Muscle layer of colon (tissue), 2 donors: Measurements from ENCODE around the gene AK9.
"Not testable (repeated sequence)": the region's sequence is repeated elsewhere in the genome, so short reads cannot be mapped to it uniquely, and the experiment has no call there.

Experiments
- H3K27ac ChIP-seq: one replicate; pipeline ENCODE4 v1.7.0; 2013; ENCODE audit warnings: low read depth, mild to moderate bottlenecking, low read length, moderate library complexity
- H3K27me3 ChIP-seq, 2 donors: one replicate each; pipeline ENCODE4 v1.7.0; 2013; ENCODE audit warnings: low read length in 2 of 2, mild to moderate bottlenecking in 2 of 2; ENCODE audit not compliant: insufficient read depth in 2 of 2, control insufficient read depth in 1 of 2
- H3K36me3 ChIP-seq: one replicate; pipeline ENCODE4 v1.7.0; 2013; ENCODE audit warnings: mild to moderate bottlenecking, low read length; ENCODE audit not compliant: insufficient read depth
- H3K4me1 ChIP-seq: one replicate; pipeline ENCODE4 v1.7.0; 2013; ENCODE audit warnings: mild to moderate bottlenecking, low read length; ENCODE audit not compliant: insufficient read depth
- H3K4me3 ChIP-seq, 2 donors: one replicate each; pipeline ENCODE4 v1.7.0; 2013; ENCODE audit warnings: low read length in 2 of 2, low read depth in 1 of 2, mild to moderate bottlenecking in 1 of 2, moderate library complexity in 1 of 2
- H3K9ac ChIP-seq: one replicate; pipeline ENCODE4 v1.7.0; 2013; ENCODE audit warnings: low read length
- H3K9me3 ChIP-seq: one replicate; pipeline ENCODE4 v1.7.0; 2013; ENCODE audit warnings: mild to moderate bottlenecking, low read length
- donor health status: abdominal sarcoma.
- donor health status: Adenocarcinoma of cecum.

AK9 gene

DNA sequence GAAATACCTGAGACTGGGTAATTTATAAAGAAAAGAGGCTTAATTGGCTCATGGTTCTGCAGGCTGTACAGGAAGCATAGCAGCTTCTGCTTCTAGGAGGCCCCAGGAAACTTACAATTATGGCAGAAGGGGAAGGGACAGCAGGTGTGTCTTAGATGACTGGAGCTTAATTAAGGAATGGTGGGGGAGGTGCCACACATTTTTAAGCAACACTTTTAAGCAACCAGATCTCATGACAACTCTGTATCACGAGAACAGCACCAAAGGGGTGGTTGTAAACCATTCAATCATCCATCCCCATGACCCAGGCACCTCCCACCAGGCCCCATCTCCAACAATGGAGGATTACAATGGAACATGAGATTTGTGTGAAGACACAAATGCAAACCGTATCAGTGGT lies 27.0 kb upstream of the AK9 start:
- Histone ChIP-seq H3K36me3 (peaks cover 25% of the 10 kb centered on the region), H3K9me3 (no peaks in the 10 kb centered on the region), H3K27me3 (no peaks in the 10 kb centered on the region), H3K27ac (no peak overlapping the region), H3K4me1 (no peaks in the 10 kb centered on the region), H3K4me3 (no peak overlapping the region), H3K9ac (no peak overlapping the region)

DNA sequence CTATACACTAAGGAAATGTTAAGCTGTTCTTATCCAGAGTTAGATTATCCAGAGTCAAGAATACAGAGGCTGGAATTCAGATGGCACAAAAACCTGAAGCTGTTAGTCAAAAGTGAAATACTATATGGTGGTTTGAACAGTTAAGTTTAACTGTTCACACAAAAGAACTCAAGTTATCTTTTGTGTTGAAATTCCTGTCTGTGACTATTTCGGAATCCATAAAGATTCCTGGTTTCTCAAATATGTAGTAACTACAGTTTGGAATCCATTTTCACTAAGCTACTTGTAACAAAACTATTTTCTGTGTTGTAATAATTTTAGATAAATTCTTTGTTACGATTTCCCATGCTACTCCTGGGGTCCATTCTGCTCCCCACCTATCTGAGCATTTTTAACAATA lies 24.6 kb upstream of the AK9 start:
- H3K9ac ChIP-seq = no peak overlapping the region
- no peaks in the 10 kb centered on the region for H3K9me3 ChIP-seq
- H3K27ac ChIP-seq = no peak overlapping the region
- no peaks in the 10 kb centered on the region for H3K4me1 ChIP-seq
- H3K27me3 ChIP-seq = no peaks in the 10 kb centered on the region
- H3K36me3 ChIP-seq = peaks cover 25% of the 10 kb centered on the region
- no peak overlapping the region for H3K4me3 ChIP-seq

DNA sequence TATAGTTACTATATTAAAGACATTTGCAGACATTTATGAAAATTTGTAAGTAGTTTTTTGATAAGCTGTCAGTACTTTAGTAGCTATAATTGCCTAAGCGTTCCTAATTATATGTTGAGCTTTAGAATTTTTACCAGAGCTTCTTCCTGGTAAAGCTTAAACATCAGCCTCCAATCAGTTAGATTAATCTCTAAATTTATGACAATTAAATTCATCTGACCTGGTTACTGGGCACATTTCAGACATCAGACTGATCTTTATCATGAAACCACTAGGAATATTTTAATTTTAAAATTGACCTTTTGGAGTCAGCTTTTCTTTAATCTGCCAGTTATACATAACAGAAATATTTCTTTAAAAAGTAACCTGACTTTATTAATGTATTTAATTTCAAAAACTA lies 23.6 kb upstream of the AK9 start:
- Histone ChIP-seq H3K27me3 (no peaks in the 10 kb centered on the region), H3K4me1 (no peaks in the 10 kb centered on the region), H3K36me3 (peaks cover 25% of the 10 kb centered on the region), H3K9me3 (no peaks in the 10 kb centered on the region), H3K4me3 (no peak overlapping the region), H3K27ac (no peak overlapping the region), H3K9ac (no peak overlapping the region)

DNA sequence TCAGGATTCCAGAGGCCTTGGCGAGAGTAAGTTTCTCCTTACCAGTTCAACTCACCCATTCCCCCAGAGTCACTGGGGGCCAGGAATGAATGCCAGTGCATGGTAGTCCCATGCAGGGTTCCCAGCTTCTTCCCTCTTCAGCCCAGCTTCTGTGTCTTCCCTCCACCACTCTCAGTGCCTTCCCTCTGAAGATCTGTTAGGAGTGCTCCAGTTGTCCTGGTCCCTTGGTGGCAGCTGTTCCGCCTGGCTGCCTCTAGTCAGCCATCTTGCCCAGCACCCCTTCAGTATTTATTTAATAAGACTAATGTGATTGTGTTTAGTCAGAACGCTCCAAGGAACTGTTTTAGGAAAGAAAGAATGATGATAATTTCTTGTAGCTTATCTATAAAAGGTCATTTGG lies 23.2 kb upstream of the AK9 start:
- H3K9me3 ChIP-seq = no peaks in the 10 kb centered on the region
- H3K27ac ChIP-seq = no peak overlapping the region
- no peaks in the 10 kb centered on the region for H3K27me3 ChIP-seq
- peaks cover 20% of the 10 kb centered on the region for H3K36me3 ChIP-seq
- H3K4me3 ChIP-seq = no peak overlapping the region
- no peaks in the 10 kb centered on the region for H3K4me1 ChIP-seq
- H3K9ac ChIP-seq = no peak overlapping the region

DNA sequence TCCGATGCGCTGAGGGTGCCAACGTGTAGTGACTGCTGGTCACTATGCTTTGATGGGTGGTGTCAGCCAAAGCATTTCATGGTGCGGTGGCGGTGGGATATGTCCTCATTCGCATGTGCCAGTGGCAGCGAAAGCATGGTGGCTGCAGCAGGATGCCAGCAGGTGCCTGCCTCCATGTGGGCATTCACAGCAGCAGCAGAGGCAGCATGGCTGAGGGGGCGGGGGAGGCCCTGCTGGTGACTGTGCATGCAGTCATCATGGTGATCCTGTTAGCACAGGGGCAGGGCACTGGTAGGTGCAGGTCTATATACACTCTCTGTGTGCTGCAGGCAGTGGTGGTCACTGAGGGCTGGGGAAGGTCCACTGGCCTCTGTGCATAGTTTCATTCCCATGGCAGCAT lies 22.1 kb upstream of the AK9 start:
- no peaks in the 10 kb centered on the region for H3K27me3 ChIP-seq
- H3K27ac ChIP-seq = no peak overlapping the region
- H3K9ac ChIP-seq = no peak overlapping the region
- no peaks in the 10 kb centered on the region for H3K9me3 ChIP-seq
- H3K4me1 ChIP-seq = no peaks in the 10 kb centered on the region
- H3K36me3 ChIP-seq = peaks cover 17% of the 10 kb centered on the region
- H3K4me3 ChIP-seq = no peak overlapping the region

DNA sequence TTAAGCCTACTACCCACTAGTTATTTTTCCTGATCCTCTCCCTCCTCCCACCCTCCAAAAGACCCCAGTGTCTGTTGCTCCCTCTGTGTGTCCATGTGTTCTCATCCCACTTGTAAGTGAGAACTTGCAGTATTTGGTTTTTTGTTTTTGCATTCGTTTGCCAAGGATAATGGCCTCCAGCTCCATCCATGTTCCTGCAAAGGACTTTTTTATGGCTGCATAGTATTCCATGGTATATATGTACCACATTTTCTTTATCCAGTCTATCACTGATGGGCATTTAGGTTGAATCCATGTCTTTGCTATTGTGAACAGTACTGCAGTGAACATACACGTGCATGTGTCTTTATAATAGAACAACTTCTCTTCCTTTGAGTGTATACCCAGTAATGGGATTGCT lies 17.1 kb upstream of the AK9 start:
- not testable (repeated sequence) for H3K27ac ChIP-seq, H3K27me3 ChIP-seq

DNA sequence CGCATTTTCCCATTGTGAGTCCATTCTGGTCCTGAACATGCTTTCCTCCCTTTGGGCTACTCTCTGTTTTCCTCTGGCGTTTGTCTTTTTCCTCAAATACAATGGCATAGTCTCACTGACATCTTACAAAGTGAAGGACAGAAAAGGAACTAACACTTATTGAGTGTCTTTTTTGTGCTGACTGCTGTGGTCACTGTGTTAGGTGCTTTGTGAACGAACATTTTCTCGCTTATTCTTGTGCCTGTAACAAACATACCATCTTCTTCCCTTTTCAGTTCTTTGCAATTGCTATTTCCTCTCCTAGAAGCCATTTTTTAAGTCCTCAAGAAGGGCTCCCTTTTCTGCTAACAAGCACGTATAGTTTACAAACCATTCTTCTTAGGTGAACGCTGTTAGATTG lies 15.5 kb upstream of the AK9 start:
- no peak overlapping the region for H3K4me3 ChIP-seq
- H3K27ac ChIP-seq = no peak overlapping the region
- no peaks in the 10 kb centered on the region for H3K4me1 ChIP-seq
- no peaks in the 10 kb centered on the region for H3K9me3 ChIP-seq
- no peak overlapping the region for H3K9ac ChIP-seq
- H3K27me3 ChIP-seq = no peaks in the 10 kb centered on the region
- no peaks in the 10 kb centered on the region for H3K36me3 ChIP-seq

More for the DNA sequence above, 17.1 kb upstream of the AK9 start:
- H3K9me3 ChIP-seq, H3K36me3 ChIP-seq, H3K4me3 ChIP-seq, H3K9ac ChIP-seq, H3K4me1 ChIP-seq: not testable (repeated sequence)

DNA sequence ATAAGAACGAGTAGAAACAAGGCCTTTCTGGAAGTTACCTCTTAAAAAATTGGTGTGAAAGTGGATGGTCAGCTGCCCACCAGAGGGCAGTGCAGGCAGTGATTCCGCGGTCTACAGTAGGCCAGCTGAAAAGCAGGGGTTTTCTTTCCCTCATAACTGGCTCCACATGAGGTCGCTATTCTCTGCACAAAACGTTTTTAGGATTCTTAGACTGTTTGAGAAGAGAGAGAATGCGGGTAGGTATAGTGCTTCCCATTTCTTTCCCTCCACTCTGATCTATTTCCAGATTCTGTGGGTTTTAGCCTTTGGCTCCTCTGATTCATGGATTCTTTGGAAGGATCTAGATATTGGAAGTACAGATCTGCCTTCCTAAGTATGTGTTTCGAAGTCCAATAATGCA lies 14.3 kb upstream of the AK9 start:
- no peaks in the 10 kb centered on the region for H3K9me3 ChIP-seq
- H3K27me3 ChIP-seq = no peaks in the 10 kb centered on the region
- no peak overlapping the region for H3K4me3 ChIP-seq
- no peak overlapping the region for H3K27ac ChIP-seq
- no peak overlapping the region for H3K9ac ChIP-seq
- H3K36me3 ChIP-seq = no peaks in the 10 kb centered on the region
- H3K4me1 ChIP-seq = no peaks in the 10 kb centered on the region

DNA sequence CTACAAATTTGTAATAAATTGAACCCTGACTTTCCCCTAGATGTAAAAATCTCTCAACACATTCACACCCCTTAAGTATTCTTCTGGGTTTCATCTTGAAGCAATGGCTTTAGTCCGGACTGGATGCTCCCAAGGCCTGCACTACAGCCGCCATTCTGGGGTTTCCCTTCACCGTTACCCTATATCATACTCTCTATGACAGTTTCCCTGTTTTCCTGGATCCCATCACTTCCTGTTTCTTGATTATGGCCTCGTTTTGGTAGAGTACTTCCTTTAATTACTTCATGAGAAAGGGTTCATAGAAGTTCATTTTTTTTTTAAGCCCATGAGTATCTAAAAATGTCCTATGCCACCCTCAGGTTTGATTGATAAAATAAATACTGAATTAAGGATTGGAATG lies 11.8 kb upstream of the AK9 start:
- Histone ChIP-seq H3K9ac (no peak overlapping the region), H3K36me3 (no peaks in the 10 kb centered on the region), H3K9me3 (no peaks in the 10 kb centered on the region), H3K4me1 (no peaks in the 10 kb centered on the region), H3K27ac (no peak overlapping the region), H3K27me3 (no peaks in the 10 kb centered on the region), H3K4me3 (no peak overlapping the region)

DNA sequence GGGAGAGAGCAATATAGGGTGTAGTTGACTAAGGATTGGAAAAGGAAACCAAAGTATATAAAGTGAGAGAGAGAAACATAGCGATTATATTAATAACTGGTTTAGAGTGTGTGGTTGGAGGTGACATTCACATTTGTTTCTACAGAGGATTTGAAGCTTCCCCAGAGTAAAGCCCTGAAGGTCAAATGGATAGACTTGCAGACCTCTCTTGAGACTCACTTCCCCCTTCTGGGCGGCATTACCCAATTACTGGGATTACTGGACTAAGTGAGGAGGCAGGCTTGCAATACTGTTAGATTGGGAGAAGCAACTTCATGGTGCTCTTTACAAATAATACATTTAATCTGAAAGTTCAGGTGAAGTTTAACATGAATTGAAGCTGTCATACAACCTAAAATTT lies 10.8 kb upstream of the AK9 start:
- H3K27ac ChIP-seq = no peak overlapping the region
- no peak overlapping the region for H3K4me3 ChIP-seq
- H3K27me3 ChIP-seq = no peaks in the 10 kb centered on the region
- H3K9ac ChIP-seq = no peak overlapping the region
- no peaks in the 10 kb centered on the region for H3K36me3 ChIP-seq
- no peaks in the 10 kb centered on the region for H3K9me3 ChIP-seq
- H3K4me1 ChIP-seq = no peaks in the 10 kb centered on the region

DNA sequence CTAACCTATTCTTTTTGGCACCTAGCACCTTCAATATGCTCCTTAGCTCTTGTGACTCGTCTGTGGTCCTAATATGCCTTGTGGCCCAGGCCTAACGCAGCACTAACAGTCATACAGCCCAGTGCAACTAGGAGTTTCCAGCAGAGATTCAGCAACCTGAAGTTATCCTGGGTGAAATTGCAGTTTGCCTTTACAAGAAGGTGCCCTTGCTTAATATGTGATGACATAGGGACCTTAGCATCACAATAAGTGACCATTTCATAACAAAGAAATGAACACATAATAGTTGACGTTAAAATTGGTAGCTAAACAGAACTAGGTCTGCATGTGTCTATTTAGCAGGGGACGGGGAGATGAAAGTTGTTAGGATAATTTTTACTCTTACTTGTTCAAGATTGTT lies 10.2 kb upstream of the AK9 start:
- Histone ChIP-seq H3K4me1 (no peaks in the 10 kb centered on the region), H3K4me3 (no peak overlapping the region), H3K9me3 (no peaks in the 10 kb centered on the region), H3K9ac (no peak overlapping the region), H3K36me3 (no peaks in the 10 kb centered on the region), H3K27ac (no peak overlapping the region), H3K27me3 (no peaks in the 10 kb centered on the region)

DNA sequence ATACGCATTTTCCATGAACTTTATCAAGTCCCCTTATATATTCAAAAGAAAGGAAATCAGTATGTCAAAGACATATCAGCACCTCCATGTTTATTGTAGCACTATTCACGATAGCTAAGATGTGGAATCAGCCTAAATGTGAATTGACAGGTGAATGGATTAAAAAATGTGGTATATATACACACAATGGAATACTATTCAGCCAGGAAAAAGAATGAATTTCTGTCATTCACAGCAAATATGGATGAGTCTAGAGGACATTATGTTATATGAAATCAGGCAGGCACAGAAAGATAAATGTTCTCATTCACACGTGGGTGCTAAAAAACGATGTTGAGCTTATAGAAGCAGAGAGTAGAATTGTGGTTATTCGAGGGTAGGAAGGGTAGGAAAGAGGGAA lies 5.4 kb upstream of the AK9 start:
- Histone ChIP-seq H3K9me3 (no peaks in the 10 kb centered on the region), H3K9ac (no peak overlapping the region), H3K4me3 (no peak overlapping the region), H3K4me1 (peaks cover 12% of the 10 kb centered on the region), H3K27me3 (no peaks in the 10 kb centered on the region), H3K36me3 (no peaks in the 10 kb centered on the region), H3K27ac (no peak overlapping the region)
